Fibroblast of skin of right biceps (primary cell): Measurements from ENCODE around the gene ZFTA.
"Not testable (repeated sequence)": the region's sequence is repeated elsewhere in the genome, so short reads cannot be mapped to it uniquely, and the experiment has no call there.

Experiments used
- DNase-seq: peaks from one replicate; pipeline ENCODE4 v3.0.0-alpha.2; 2013

The ZFTA gene

GRCh38 chr11:63771741-63772318 is 3.3 kb upstream of the ZFTA start:
- DNase-seq = not testable (repeated sequence)

GRCh38 chr11:63770763-63771162 is 2.2 kb upstream of the ZFTA start:
- DNase-seq = no peak

- no peak for DNase-seq
Observed at GRCh38 chr11:63769714-63770455, 1.3 kb upstream of the ZFTA start.

GRCh38 chr11:63769042-63769713 is 603 bp upstream of the ZFTA start:
- peak; percentile 49 for DNase-seq

- DNase-seq = peak; percentile 76
Observed at GRCh38 chr11:63767565-63768236, 874 bp downstream of the ZFTA start.

GRCh38 chr11:63767267-63767564 is 1.4 kb downstream of the ZFTA start:
- no peak for DNase-seq

- no peak for DNase-seq
Observed at GRCh38 chr11:63766531-63767235, 1.9 kb downstream of the ZFTA start.

- DNase-seq = no peak
Observed at GRCh38 chr11:63765688-63766241, 2.8 kb downstream of the ZFTA start.

GRCh38 chr11:63764679-63765647 is 3.6 kb downstream of the ZFTA start:
- DNase-seq = no peak

GRCh38 chr11:63764340-63764678 is 4.3 kb downstream of the ZFTA start:
- no peak for DNase-seq

GRCh38 chr11:63763496-63764339 is 4.9 kb downstream of the ZFTA start:
- DNase-seq = no peak

- no peak for DNase-seq
Observed at GRCh38 chr11:63762654-63763495, 5.7 kb downstream of the ZFTA start.

GRCh38 chr11:63761931-63762653 is 6.5 kb downstream of the ZFTA start:
- no peak for DNase-seq

GRCh38 chr11:63761188-63761587 is 7.4 kb downstream of the ZFTA start:
- DNase-seq = no peak

- no peak for DNase-seq
Observed at GRCh38 chr11:63760487-63761079, 8.0 kb downstream of the ZFTA start.

- DNase-seq = no peak
Observed at GRCh38 chr11:63756919-63757761, 11.4 kb downstream of the ZFTA start.

GRCh38 chr11:63749624-63750023 is 19.0 kb downstream of the ZFTA start:
- DNase-seq = no peak

- DNase-seq = peak; percentile 28
Observed at GRCh38 chr11:63747011-63747410, 21.6 kb downstream of the ZFTA start.
